Neutrophil (primary cell): Measurements from ENCODE around the gene RDH8.

Source experiments
- H3K27ac ChIP-seq: fragments of 200-600 bp; sonication (generic); 2 replicates; pipeline ENCODE4 v1.5.1; 2016; ENCODE audit warnings: mild to moderate bottlenecking, moderate library complexity
- H3K27me3 ChIP-seq: fragments of 200-600 bp; sonication (generic); 2 replicates; pipeline ENCODE4 v1.6.0; 2016; ENCODE audit warnings: mild to moderate bottlenecking
- H3K36me3 ChIP-seq: fragments of 200-600 bp; sonication (generic); 2 replicates; pipeline ENCODE4 v1.5.1; 2017
- H3K4me1 ChIP-seq, 2 experiments: fragments of 200-600 bp in 1 of 2; sonication (generic) in 1 of 2; 1 replicate in 1 of 2; 2 replicates in 1 of 2; pipeline versions ENCODE4 v1.5.1 to v1.6.1; 2013 to 2016; ENCODE audit warnings: low read depth in 1 of 2, low read length in 1 of 2, mild to moderate bottlenecking in 1 of 2, moderate library complexity in 1 of 2; ENCODE audit not compliant: control insufficient read depth in 1 of 2, insufficient read depth in 1 of 2
- H3K4me3 ChIP-seq, 2 experiments: fragments of 200-600 bp in 1 of 2; sonication (generic) in 1 of 2; 1 replicate in 1 of 2; 2 replicates in 1 of 2; pipeline ENCODE4 v1.5.1; 2013 to 2016; ENCODE audit warnings: low read depth in 1 of 2, low read length in 1 of 2, mild to moderate bottlenecking in 1 of 2, moderate library complexity in 1 of 2
- H3K9me3 ChIP-seq: fragments of 200-600 bp; sonication (generic); 2 replicates; pipeline ENCODE4 v1.5.1; 2016
- TF ChIP-seq, protein P1 (sequence below): fragments of 200-600 bp; sonication (generic); IDR thresholded peaks from 2 replicates; pipeline ENCODE4 v1.5.1; 2016; ENCODE audit warnings: antibody characterized with exemption

The RDH8 gene

DNA sequence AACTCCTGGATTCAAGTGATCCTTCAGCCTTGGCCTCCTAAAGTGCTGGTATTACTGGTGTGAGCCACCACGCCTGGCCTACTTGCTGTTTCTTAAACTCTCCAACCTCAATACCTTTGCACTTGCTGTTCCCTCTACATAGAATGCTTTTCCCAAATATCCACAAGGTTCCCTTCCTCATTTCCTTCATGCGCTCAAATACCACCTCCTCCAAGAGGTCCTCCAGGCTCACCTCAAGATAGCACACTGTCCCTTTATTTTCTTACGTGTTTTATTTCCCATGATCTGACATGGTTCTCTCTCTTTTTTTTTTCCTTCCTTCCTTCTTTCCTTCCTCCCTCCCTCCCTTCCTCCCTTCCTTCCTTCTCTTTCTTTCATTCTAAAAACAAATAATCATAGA is 13.5 kb downstream of the RDH8 start:
- no peaks in the 10 kb centered on the region for H3K9me3 ChIP-seq
- TF ChIP-seq, protein P1, sequence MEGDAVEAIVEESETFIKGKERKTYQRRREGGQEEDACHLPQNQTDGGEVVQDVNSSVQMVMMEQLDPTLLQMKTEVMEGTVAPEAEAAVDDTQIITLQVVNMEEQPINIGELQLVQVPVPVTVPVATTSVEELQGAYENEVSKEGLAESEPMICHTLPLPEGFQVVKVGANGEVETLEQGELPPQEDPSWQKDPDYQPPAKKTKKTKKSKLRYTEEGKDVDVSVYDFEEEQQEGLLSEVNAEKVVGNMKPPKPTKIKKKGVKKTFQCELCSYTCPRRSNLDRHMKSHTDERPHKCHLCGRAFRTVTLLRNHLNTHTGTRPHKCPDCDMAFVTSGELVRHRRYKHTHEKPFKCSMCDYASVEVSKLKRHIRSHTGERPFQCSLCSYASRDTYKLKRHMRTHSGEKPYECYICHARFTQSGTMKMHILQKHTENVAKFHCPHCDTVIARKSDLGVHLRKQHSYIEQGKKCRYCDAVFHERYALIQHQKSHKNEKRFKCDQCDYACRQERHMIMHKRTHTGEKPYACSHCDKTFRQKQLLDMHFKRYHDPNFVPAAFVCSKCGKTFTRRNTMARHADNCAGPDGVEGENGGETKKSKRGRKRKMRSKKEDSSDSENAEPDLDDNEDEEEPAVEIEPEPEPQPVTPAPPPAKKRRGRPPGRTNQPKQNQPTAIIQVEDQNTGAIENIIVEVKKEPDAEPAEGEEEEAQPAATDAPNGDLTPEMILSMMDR, result no peak
- H3K4me1 ChIP-seq, result no peaks in the 10 kb centered on the region
- no peak overlapping the region for H3K27ac ChIP-seq
- H3K36me3 ChIP-seq, result no peaks in the 10 kb centered on the region
- H3K4me3 ChIP-seq, result no peak overlapping the region
- H3K27me3 ChIP-seq, result peaks cover 60% of the 10 kb centered on the region

DNA sequence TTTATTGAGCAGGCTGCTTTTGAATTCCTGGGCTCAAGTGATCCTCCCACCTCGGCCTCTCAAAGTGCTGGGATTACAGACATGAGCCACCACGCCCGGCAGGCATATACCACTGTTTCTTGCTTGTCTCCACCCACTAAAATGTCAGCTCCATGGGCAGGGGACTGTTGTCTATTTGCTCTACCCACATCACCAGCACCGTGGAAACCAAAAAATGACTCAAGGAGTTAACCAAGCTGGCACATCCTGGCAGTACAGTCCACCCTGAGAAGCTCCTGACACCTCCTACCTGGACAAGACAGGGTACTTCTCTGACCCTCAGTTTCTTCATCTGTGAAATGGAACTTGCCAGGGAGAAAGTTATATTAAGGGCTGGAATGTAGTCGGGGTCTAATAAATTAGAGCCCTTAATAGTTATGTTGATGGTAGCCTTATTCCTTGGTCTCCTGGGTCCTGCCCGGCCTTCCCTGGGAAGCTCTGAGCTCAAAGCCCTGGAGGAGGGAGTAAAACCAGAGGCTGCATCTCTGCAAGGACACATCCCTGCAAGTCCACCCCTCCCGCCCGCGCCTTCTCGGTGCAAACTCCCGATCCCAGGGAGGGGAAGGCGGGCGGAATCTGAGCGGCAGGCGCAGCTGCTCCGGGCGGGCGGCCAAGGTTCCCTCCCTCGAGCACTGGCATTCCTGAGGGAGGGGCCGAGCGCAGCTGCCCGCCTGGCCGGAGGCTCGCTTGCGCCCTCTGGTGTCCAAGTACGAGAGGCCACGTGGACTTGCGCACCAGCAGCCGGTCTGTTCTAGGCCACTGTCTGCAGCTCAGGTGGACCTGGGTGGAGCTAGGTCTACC is 14.1 kb downstream of the RDH8 start:
- H3K4me3 ChIP-seq, result no peak overlapping the region
- TF ChIP-seq, protein P1, result peak; percentile 53

DNA sequence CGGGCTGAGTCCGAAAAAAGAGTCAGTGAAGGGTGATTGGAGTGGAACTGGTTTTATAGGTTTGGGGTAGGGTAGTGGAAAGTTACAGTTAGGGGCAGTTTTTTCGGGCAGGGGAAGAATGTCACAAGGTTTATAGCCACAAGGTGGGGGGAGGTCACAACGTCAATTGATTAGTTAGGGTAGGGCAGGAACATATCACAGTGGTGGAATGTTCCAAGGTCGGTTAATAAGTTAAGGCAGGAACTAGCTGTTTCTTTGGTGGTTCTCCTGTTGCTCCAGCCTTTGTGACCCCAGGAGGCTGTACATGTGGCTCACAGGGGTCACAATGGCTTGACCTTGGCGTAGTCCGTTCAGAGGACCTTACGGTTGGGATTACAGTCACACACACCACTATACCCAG is 20.3 kb downstream of the RDH8 start:
- TF ChIP-seq, protein P1, result no peak
- Histone ChIP-seq H3K9me3 (no peaks in the 10 kb centered on the region), H3K27me3 (peaks cover 38% of the 10 kb centered on the region), H3K36me3 (no peaks in the 10 kb centered on the region), H3K4me3 (no peak overlapping the region), H3K27ac (no peak overlapping the region), H3K4me1 (no peaks in the 10 kb centered on the region)

More for the DNA sequence above, 14.1 kb downstream of the RDH8 start:
- Histone ChIP-seq H3K27ac (no peak overlapping the region), H3K9me3 (no peaks in the 10 kb centered on the region), H3K4me1 (no peaks in the 10 kb centered on the region), H3K27me3 (peaks cover 57% of the 10 kb centered on the region), H3K36me3 (no peaks in the 10 kb centered on the region)

DNA sequence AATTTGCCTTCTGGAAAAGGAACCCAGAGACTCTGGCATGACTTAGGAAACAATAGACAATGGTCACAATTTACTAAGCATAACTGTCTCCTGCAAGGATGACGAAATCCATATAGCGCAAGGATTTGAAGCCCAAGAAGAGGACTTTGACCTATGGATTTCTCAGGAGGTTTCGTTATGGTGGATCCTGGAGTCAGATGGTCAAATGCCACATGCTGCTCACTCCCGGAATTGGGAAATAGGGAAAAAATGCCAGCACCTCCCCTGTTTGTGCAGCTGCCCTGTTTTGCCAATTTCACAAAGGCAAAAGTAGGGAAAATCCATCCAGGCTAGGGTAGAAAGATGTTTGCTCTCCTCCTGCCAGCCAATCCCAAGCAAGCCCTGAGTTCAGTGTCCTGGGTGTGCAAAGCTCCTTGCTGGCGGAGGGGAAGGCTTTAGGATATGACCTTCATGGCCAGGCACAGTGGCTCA is 23.4 kb downstream of the RDH8 start:
- Histone ChIP-seq H3K4me3 (no peak overlapping the region), H3K27ac (no peak overlapping the region), H3K9me3 (no peaks in the 10 kb centered on the region), H3K36me3 (no peaks in the 10 kb centered on the region), H3K4me1 (no peaks in the 10 kb centered on the region), H3K27me3 (peaks cover 19% of the 10 kb centered on the region)
- TF ChIP-seq, protein P1, result no peak

DNA sequence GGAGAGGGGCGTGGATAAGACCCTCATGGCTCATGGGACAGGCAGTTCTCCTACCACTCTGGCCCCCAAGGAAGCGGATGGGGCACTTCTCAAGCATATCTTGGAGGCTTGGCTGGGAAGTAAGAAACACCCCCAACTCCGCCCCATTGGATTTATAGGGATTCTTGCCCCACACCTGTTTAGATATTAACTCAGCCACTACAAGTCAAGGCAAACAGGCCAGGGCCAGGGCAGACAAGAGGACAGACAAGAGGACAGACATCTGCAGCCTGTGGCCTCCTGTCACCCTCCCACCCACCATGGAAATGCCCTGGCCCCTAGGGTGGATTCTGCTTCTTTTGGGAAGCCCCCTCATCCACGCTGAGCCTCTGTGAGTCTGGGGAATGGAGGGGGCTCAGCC is 24.1 kb downstream of the RDH8 start:
- H3K4me1 ChIP-seq, result no peaks in the 10 kb centered on the region
- no peak overlapping the region for H3K4me3 ChIP-seq
- H3K9me3 ChIP-seq, result no peaks in the 10 kb centered on the region
- TF ChIP-seq, protein P1, result no peak
- H3K27ac ChIP-seq, result no peak overlapping the region
- H3K36me3 ChIP-seq, result no peaks in the 10 kb centered on the region
- peaks cover 16% of the 10 kb centered on the region for H3K27me3 ChIP-seq
